HepG2 (cell line): ENCODE measurements around the gene CDC34. TPM values are rescaled to one million over a fixed set of nuclear protein-coding genes. Genes with fewer than 3 reads are reported as not detected.

Experiments
- CREM ChIP-seq, 2 experiments: sonication (generic) in 1 of 2; formaldehyde crosslinking in 1 of 2; IDR thresholded peaks; 2 replicates each; pipeline versions ENCODE4 v1.4.0 to v1.6.1; 2016 to 2020; ENCODE audit warnings: antibody characterized with exemption in 1 of 2, mild to moderate bottlenecking in 1 of 2, missing genetic modification reagents in 1 of 2
- GATAD2A ChIP-seq: IDR thresholded peaks from 2 replicates; pipeline ENCODE4 v1.6.1; 2016
- HNF4A ChIP-seq: sonication (generic); formaldehyde crosslinking; IDR thresholded peaks from 2 replicates; pipeline ENCODE4 v1.4.0; 2020; ENCODE audit warnings: missing genetic modification reagents
- JDP2 ChIP-seq: sonication (generic); formaldehyde crosslinking; IDR thresholded peaks from 2 replicates; pipeline ENCODE4 v1.8.1; 2022; ENCODE audit warnings: missing genetic modification reagents, borderline replicate concordance
- KAT8 ChIP-seq: IDR thresholded peaks from 2 replicates; pipeline ENCODE4 v1.6.1; 2016; ENCODE audit warnings: missing genetic modification reagents, missing compliant biosample characterization
- PHF21A ChIP-seq: sonication (generic); formaldehyde crosslinking; IDR thresholded peaks from 2 replicates; pipeline ENCODE4 v1.5.0; 2020; ENCODE audit warnings: mild to moderate bottlenecking, missing genetic modification reagents
- PHF5A ChIP-seq: IDR thresholded peaks from one replicate; pipeline ENCODE4 v1.6.1; 2018; ENCODE audit warnings: low read depth, missing genetic modification reagents; ENCODE audit not compliant: unreplicated experiment
- PITX1 ChIP-seq: sonication (generic); formaldehyde crosslinking; IDR thresholded peaks from 2 replicates; pipeline ENCODE4 v1.5.1; 2020; ENCODE audit warnings: mild to moderate bottlenecking, missing genetic modification reagents
- REST ChIP-seq, 2 experiments: IDR thresholded peaks; 2 replicates each; pipeline ENCODE4 v1.6.1; 2011 to 2012; ENCODE audit warnings: low read length in 2 of 2, borderline replicate concordance in 1 of 2, low read depth in 1 of 2, mild to moderate bottlenecking in 1 of 2, moderate library complexity in 1 of 2
- RFX1 ChIP-seq: fragments of 450-650 bp; IDR thresholded peaks from 2 replicates; pipeline ENCODE4 v1.6.1; 2017
- SATB2 ChIP-seq: sonication (generic); formaldehyde crosslinking; IDR thresholded peaks from 2 replicates; pipeline ENCODE4 v1.5.0; 2020; ENCODE audit warnings: missing genetic modification reagents
- SP1 ChIP-seq, 2 experiments: fragments of 450-650 bp in 1 of 2; sonication (generic) in 1 of 2; formaldehyde crosslinking in 1 of 2; IDR thresholded peaks; 2 replicates each; pipeline versions ENCODE4 v1.4.0 to v1.6.1; 2016 to 2020; ENCODE audit warnings: missing genetic modification reagents in 1 of 2
- THYN1 ChIP-seq: sonication (generic); formaldehyde crosslinking; IDR thresholded peaks from 2 replicates; pipeline ENCODE4 v1.8.1; 2023; ENCODE audit warnings: low read depth, mild to moderate bottlenecking, moderate library complexity, missing genetic modification reagents, borderline replicate concordance
- WIZ ChIP-seq: sonication (generic); formaldehyde crosslinking; IDR thresholded peaks from 2 replicates; pipeline ENCODE4 v1.5.1; 2020; ENCODE audit warnings: mild to moderate bottlenecking, missing genetic modification reagents
- ZNF10 ChIP-seq: sonication (generic); formaldehyde crosslinking; IDR thresholded peaks from 2 replicates; pipeline ENCODE4 v1.4.0; 2020; ENCODE audit warnings: mild to moderate bottlenecking, low read depth, missing genetic modification reagents, borderline replicate concordance
- ZNF556 ChIP-seq: sonication (generic); formaldehyde crosslinking; IDR thresholded peaks from 2 replicates; pipeline ENCODE4 v1.4.0; 2020; ENCODE audit warnings: mild to moderate bottlenecking, missing genetic modification reagents, borderline replicate concordance
- ZNF598 ChIP-seq: sonication (generic); formaldehyde crosslinking; IDR thresholded peaks from 2 replicates; pipeline ENCODE4 v1.5.1; 2020; ENCODE audit warnings: mild to moderate bottlenecking, missing genetic modification reagents, borderline replicate concordance
- polyA plus RNA-seq, 8 experiments: library from polyadenylated mRNA; depleted of rRNA in 3 of 8; stranded (reverse) in 7 of 8; unstranded in 1 of 8; fragments of >200 nt; fragmentation: Illumina TruSeq in 4 of 8; extraction: Trizol in 4 of 8; gene quantifications; 2 replicates each; pipeline versions ENCODE4 v1.2.1 to v1.2.3, GENCODE V29; 2011 to 2016; ENCODE audit warnings: low read depth in 4 of 8, missing spikeins in 1 of 8, mixed read lengths in 1 of 8; ENCODE audit not compliant: insufficient read depth in 1 of 8
- total RNA-seq, 5 experiments: library from RNA; depleted of rRNA; stranded (reverse); fragments of >200 nt; fragmentation: Illumina TruSeq; extraction: Trizol; gene quantifications; 2 replicates each; pipeline ENCODE4 v1.2.3, GENCODE V29; 2016; ENCODE audit warnings: low read depth in 1 of 5
- TF ChIP-seq, protein P1 (sequence below): IDR thresholded peaks from 2 replicates; pipeline ENCODE4 v1.6.1; 2016; ENCODE audit warnings: low read depth
- TF ChIP-seq, protein P2 (sequence below): sonication (generic); formaldehyde crosslinking; IDR thresholded peaks from 2 replicates; pipeline ENCODE4 v1.5.1; 2020; ENCODE audit warnings: missing genetic modification reagents, mild to moderate bottlenecking, borderline replicate concordance
- TF ChIP-seq, protein P3 (sequence below): sonication (generic); formaldehyde crosslinking; IDR thresholded peaks from 2 replicates; pipeline ENCODE4 v1.4.0; 2020; ENCODE audit warnings: mild to moderate bottlenecking, missing genetic modification reagents

The CDC34 gene
- total and polyA plus RNA-seq, 2 of the 13 experiments (the other 11 are each of a cell fraction or from before 2014, with no cell fraction given), result 138 to 150 TPM

DNA sequence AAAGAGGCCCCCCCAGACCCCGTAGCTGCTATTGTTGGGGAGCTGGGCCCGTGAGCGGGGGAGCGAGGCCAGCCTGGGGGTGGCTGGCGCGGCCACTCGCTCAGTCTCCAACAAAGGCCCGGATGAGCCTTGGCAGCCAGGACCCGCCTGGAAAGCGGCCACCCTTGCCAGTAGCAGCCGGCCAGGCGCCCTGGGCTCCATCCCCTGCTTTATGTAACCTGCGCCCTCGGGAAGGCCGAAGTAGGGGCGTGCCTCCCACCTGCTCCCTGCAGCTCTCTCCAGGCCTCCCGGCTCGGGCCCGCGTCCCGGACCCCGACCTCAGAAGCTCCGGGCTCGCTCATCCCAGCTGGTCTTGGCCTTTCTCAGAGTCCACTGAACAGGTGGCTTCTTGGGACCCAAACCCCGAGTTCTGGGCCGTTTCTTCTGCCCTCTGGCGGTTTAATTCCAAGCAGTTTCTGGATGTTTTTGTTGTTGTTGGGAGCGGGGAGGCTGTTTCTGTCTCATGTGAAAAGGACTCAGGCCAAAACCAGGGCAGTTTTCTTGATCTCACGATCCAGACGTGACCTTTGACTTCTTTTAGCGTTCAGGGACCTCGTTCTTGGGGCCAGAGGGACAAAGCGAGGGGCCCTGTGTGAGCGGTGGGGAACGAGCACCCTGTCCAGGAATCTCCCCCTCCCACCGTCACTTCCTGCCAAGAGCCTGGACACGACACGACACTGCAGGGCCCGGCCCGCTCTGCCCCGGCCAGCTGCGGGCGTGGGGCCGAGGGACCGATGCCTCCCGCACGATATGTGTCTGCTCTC lies 1.2 kb downstream of the CDC34 start (continued):
- TF ChIP-seq PITX1 (CRISPR knock-in tag), result 0 out of 2 replicates have a peak, but pooled peaks have one; percentile 4
- TF ChIP-seq GATAD2A, result 0 out of 2 replicates have a peak, but pooled peaks have one; percentile 44
- TF ChIP-seq, protein P1, sequence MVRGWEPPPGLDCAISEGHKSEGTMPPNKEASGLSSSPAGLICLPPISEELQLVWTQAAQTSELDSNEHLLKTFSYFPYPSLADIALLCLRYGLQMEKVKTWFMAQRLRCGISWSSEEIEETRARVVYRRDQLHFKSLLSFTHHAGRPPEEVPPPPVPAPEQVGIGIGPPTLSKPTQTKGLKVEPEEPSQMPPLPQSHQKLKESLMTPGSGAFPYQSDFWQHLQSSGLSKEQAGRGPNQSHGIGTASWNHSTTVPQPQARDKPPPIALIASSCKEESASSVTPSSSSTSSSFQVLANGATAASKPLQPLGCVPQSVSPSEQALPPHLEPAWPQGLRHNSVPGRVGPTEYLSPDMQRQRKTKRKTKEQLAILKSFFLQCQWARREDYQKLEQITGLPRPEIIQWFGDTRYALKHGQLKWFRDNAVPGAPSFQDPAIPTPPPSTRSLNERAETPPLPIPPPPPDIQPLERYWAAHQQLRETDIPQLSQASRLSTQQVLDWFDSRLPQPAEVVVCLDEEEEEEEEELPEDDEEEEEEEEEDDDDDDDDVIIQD (CRISPR knock-in tag), result no peak
- no peak for TF ChIP-seq PHF5A (CRISPR knock-in tag)
- TF ChIP-seq SATB2 (CRISPR knock-in tag), result 0 out of 2 replicates have a peak, but pooled peaks have one; percentile 50
- TF ChIP-seq, protein P2, sequence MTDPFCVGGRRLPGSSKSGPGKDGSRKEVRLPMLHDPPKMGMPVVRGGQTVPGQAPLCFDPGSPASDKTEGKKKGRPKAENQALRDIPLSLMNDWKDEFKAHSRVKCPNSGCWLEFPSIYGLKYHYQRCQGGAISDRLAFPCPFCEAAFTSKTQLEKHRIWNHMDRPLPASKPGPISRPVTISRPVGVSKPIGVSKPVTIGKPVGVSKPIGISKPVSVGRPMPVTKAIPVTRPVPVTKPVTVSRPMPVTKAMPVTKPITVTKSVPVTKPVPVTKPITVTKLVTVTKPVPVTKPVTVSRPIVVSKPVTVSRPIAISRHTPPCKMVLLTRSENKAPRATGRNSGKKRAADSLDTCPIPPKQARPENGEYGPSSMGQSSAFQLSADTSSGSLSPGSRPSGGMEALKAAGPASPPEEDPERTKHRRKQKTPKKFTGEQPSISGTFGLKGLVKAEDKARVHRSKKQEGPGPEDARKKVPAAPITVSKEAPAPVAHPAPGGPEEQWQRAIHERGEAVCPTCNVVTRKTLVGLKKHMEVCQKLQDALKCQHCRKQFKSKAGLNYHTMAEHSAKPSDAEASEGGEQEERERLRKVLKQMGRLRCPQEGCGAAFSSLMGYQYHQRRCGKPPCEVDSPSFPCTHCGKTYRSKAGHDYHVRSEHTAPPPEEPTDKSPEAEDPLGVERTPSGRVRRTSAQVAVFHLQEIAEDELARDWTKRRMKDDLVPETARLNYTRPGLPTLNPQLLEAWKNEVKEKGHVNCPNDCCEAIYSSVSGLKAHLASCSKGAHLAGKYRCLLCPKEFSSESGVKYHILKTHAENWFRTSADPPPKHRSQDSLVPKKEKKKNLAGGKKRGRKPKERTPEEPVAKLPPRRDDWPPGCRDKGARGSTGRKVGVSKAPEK, result peak; percentile 40; the same call in 1 of the 2 replicates
- 0 out of 2 replicates have a peak, but pooled peaks have one; percentile 11 for TF ChIP-seq WIZ (CRISPR knock-in tag)
- TF ChIP-seq, protein P3, sequence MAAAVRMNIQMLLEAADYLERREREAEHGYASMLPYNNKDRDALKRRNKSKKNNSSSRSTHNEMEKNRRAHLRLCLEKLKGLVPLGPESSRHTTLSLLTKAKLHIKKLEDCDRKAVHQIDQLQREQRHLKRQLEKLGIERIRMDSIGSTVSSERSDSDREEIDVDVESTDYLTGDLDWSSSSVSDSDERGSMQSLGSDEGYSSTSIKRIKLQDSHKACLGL, result 0 out of 2 replicates have a peak, but pooled peaks have one; percentile 35
- TF ChIP-seq REST (IDR thresholded peaks at IDR 0.05; ENCODE audit: borderline replicate concordance in 1 of 2, low read depth in 1 of 2, low read length in 2 of 2), result no peak
- peak; percentile 20; the same call in 1 of the 2 replicates for TF ChIP-seq KAT8 (CRISPR knock-in tag)
- peak; percentile 70 for TF ChIP-seq CREM (IDR thresholded peaks at IDR 0.05)
- no peak for TF ChIP-seq CREM (CRISPR knock-in tag; IDR thresholded peaks at IDR 0.05)
- TF ChIP-seq SP1 (IDR thresholded peaks at IDR 0.05), result no peak
- TF ChIP-seq SP1 (CRISPR knock-in tag; IDR thresholded peaks at IDR 0.05), result no peak
- TF ChIP-seq HNF4A (CRISPR knock-in tag), result peak; percentile 67
- 0 out of 2 replicates have a peak, but pooled peaks have one; percentile 48 for TF ChIP-seq ZNF598 (CRISPR knock-in tag)
- TF ChIP-seq PHF21A (CRISPR knock-in tag), result peak; percentile 56; the same call in 1 of the 2 replicates
- no peak for TF ChIP-seq RFX1
- TF ChIP-seq JDP2, result no peak
- no peak for TF ChIP-seq ZNF10 (CRISPR knock-in tag)
- 0 out of 2 replicates have a peak, but pooled peaks have one; percentile 57 for TF ChIP-seq ZNF556
- no peak for TF ChIP-seq THYN1 (CRISPR knock-in tag)
